RWPE1 (cell line): Measurements from ENCODE around the gene MBP.

Experiments
- CTCF ChIA-PET: fragments of 350-600 bp; sonication (Branson Sonifier 250); formaldehyde crosslinking; extraction: SDS; loops from one replicate; lab custom pipeline; 2021; lab: Yijun Ruan, JAX
- POLR2A ChIA-PET: fragments of 400-600 bp; formaldehyde crosslinking; extraction: SDS; loops from one replicate; lab custom pipeline; 2020; ENCODE audit warnings: antibody characterized with exemption; ENCODE audit not compliant: low non-redundant PET; lab: Yijun Ruan, JAX
- DNase-seq: peaks from one replicate; pipeline ENCODE4 v3.0.0; 2012; ENCODE audit warnings: low spot score
- H3K27ac ChIP-seq: fragments of 450-650 bp; 2 replicates; pipeline ENCODE4 v1.5.1; 2017
- CTCF ChIP-seq: fragments of 450-650 bp; conservative IDR thresholded peaks from 2 replicates; pipeline ENCODE4 v1.5.1; 2017; ENCODE audit warnings: low read depth, mild to moderate bottlenecking

MBP gene

GRCh38 chr18:76982841-76983583 lies 149.6 kb downstream of the MBP start:
- TF ChIP-seq CTCF = peak; percentile 98
- no peak overlapping the region for H3K27ac ChIP-seq
- peak; percentile 90 for DNase-seq
- ChIA-PET CTCF (interaction anchor here (0.6 to 2.3 kb wide), 9 partner anchors 11 to 229 kb away, joined by 3 to 11 read pairs (median 3); no protein-coding TSS in a partner anchor), POLR2A (no interaction called here)

GRCh38 chr18:76982038-76982437 lies 150.5 kb downstream of the MBP start:
- no peak overlapping the region for H3K27ac ChIP-seq
- POLR2A ChIA-PET = no interaction called here
- CTCF ChIA-PET = interaction anchor here (0.6 to 2.3 kb wide), 3 partner anchors 179 to 180 kb away, joined by 3 to 11 read pairs (median 4); no protein-coding TSS in a partner anchor
- no peak for DNase-seq
- TF ChIP-seq CTCF = no peak

- ChIA-PET POLR2A (no interaction called here), CTCF (interaction anchor here (0.6 to 0.7 kb wide), 3 partner anchors 16 to 180 kb away, joined by 3 to 5 read pairs (median 4); no protein-coding TSS in a partner anchor)
- no peak for TF ChIP-seq CTCF
- H3K27ac ChIP-seq = no peak overlapping the region
- no peak for DNase-seq
Measured at GRCh38 chr18:76981396-76981968, 151.1 kb downstream of the MBP start.

GRCh38 chr18:76980663-76981395 lies 151.8 kb downstream of the MBP start:
- H3K27ac ChIP-seq = no peak overlapping the region
- CTCF ChIA-PET = interaction anchor here (0.7 kb wide), 1 partner anchor 16 kb away, joined by 5 read pairs; no protein-coding TSS in a partner anchor
- TF ChIP-seq CTCF = no peak

GRCh38 chr18:76979906-76980305 lies 152.7 kb downstream of the MBP start:
- ChIA-PET CTCF (no interaction called here), POLR2A (no interaction called here)
- no peak for TF ChIP-seq CTCF
- DNase-seq = no peak
- H3K27ac ChIP-seq = no peak overlapping the region

More at GRCh38 chr18:76980663-76981395, 151.8 kb downstream of the MBP start:
- no peak for DNase-seq
- POLR2A ChIA-PET = no interaction called here

- ChIA-PET CTCF (interaction anchor here (0.5 kb wide), 1 partner anchor 69 kb away, joined by 3 read pairs; no protein-coding TSS in a partner anchor), POLR2A (no interaction called here)
Measured at GRCh38 chr18:76979111-76979751, 153.4 kb downstream of the MBP start.

More at GRCh38 chr18:76979111-76979751, 153.4 kb downstream of the MBP start:
- no peak for TF ChIP-seq CTCF
- no peak for DNase-seq
- no peak overlapping the region for H3K27ac ChIP-seq
